ENCODE data around the gene GPHN. TPM values are rescaled to one million over a fixed set of nuclear protein-coding genes. Genes with fewer than 3 reads are reported as not detected.
"Not testable (repeated sequence)": the region's sequence is repeated elsewhere in the genome, so short reads cannot be mapped to it uniquely, and the experiment has no call there.

GPHN gene
- total RNA-seq, 1 donor from 2014 or later, result 33.9 TPM

DNA sequence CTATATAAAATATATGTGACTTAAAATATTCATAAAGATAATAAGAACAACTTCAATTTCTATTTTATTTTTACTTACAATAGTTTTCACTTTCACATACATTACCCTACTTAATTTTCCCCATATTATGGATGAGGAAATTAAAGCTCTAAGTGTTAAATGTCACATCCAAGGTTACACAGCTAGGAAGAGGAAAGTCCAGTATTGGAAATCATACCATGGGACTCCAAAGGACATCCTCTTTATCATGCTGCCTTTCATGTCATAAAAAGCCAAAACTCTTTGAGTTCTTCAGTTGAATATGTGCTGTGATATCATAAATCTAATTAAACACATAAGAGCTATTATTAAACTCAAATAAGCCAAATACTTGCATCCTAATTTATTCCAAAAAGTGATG lies 508.9 kb downstream of the GPHN start:
- intact Hi-C loops (cut with micrococcal nuclease), result no loop called here
- H3K4me1 Mint-ChIP-seq (ENCODE audit: low read depth), result peaks cover 4% of the 10 kb centered on the region
- H3K27ac Mint-ChIP-seq, result no peak overlapping the region
- H3K9me3 Mint-ChIP-seq, result no peaks in the 10 kb centered on the region
- H3K4me3 Mint-ChIP-seq (ENCODE audit: low read depth), result no peak overlapping the region
- H3K27me3 Mint-ChIP-seq (ENCODE audit: low read depth), result no peaks in the 10 kb centered on the region
- no peak for DNase-seq (ENCODE audit: low spot score)
- no peaks in the 10 kb centered on the region for H3K36me3 Mint-ChIP-seq (ENCODE audit: low read depth)

- H3K4me3 Mint-ChIP-seq (ENCODE audit: low read depth), result no peak overlapping the region
- no peaks in the 10 kb centered on the region for H3K9me3 Mint-ChIP-seq
- intact Hi-C loops (cut with micrococcal nuclease), result no loop called here
- H3K4me1 Mint-ChIP-seq (ENCODE audit: low read depth), result peaks cover 4% of the 10 kb centered on the region
- no peak overlapping the region for H3K27ac Mint-ChIP-seq
- no peaks in the 10 kb centered on the region for H3K36me3 Mint-ChIP-seq (ENCODE audit: low read depth)
- no peak for DNase-seq (ENCODE audit: low spot score)
- no peaks in the 10 kb centered on the region for H3K27me3 Mint-ChIP-seq (ENCODE audit: low read depth)
Measured at GRCh38 chr14:67018720-67019119, 510.8 kb downstream of the GPHN start.

DNA sequence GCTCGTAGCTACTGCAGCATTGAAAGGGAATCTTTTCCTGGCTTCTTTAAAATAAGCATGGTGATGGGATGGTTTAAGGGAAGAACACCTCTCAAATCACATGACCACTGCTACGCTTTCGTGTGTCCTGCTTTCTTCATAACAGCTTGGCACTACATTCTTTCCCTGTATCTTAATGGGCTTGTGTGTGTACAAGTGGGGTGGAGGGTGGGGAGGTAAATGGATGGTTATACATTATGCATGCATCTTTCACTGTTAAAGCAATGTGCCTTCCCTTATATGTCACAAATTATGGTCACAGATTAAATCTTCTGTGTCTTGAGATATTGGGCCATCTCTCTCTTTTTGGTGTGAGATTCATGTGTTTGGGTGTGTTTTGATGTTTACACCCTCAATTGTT lies 511.8 kb downstream of the GPHN start:
- Mint-ChIP-seq H3K27ac (no peak overlapping the region), H3K4me3 (ENCODE audit: low read depth) (no peak overlapping the region), H3K4me1 (ENCODE audit: low read depth) (peaks cover 4% of the 10 kb centered on the region), H3K36me3 (ENCODE audit: low read depth) (peaks cover 3% of the 10 kb centered on the region), H3K27me3 (ENCODE audit: low read depth) (no peaks in the 10 kb centered on the region), H3K9me3 (peaks cover 6% of the 10 kb centered on the region)
- intact Hi-C loops (cut with micrococcal nuclease), result no loop called here
- DNase-seq (ENCODE audit: low spot score), result no peak

DNA sequence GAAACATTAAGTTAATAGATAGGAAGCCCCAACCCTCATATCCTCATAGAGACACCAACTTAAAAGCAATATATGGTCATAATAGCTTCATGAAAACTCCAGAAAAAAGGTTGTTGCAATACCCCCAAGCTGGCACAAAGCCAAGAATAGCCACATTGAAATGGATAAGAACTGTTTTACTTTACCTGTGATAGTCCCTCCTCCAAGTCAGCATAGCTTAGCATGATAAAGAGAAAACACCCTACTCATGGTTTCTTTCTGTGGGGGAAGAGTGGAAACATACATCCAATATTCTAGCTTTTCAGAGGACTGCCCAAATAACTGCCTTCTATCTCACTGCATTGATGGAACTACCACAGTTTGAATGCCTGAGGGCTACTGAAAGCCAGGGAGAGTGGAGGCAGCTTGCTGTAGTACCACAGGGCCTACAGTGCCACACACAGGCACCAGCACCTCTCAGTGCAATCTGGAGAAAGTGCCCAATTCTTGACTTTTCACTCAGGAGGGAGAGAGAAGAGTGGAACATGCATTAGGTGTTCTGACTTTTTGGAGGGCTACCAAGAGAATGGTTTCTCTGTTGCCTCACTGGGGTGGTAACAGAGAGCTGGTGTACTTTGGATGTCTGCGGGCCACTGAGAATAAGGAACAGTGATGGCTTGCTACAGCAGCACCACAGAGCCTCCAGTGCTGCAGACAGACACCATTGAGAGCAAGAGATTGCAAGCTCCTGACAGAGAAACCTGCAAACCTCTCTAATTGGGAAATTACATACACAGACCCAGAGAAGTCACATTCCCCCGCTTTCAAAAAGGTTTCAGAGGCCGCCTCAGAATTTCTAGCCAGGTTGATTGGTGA lies 524.2 kb downstream of the GPHN start:
- Mint-ChIP-seq H3K9me3 (peaks cover 7% of the 10 kb centered on the region), H3K27ac (no peak overlapping the region), H3K27me3 (ENCODE audit: low read depth) (no peaks in the 10 kb centered on the region), H3K4me1 (ENCODE audit: low read depth) (no peaks in the 10 kb centered on the region), H3K4me3 (ENCODE audit: low read depth) (no peak overlapping the region), H3K36me3 (ENCODE audit: low read depth) (peaks cover 4% of the 10 kb centered on the region)
- DNase-seq (ENCODE audit: low spot score), result no peak
- intact Hi-C loops (cut with micrococcal nuclease), result no loop called here

DNA sequence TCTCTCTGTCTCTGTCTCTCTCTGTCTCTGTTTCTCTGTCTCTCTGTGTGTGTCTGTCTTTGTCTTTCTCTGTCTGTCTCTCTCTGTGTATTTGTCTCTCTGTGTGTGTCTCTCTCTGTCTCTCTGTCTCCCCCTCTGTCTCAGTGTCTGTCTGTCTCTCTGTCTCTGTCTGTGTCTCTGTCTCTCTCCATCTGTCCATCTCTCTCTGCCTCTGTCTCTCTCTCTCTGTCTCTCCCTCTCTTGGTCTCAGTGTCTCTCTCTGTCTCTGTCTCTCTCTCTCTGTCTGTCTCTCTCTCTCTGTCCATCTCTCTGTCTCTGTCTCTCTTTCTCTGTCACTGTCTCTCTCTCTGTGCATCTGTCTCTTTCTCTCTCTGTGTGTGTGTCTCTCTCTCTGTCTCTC lies 537.5 kb downstream of the GPHN start:
- Mint-ChIP-seq H3K4me1 (ENCODE audit: low read depth) (no peaks in the 10 kb centered on the region), H3K4me3 (ENCODE audit: low read depth) (no peak overlapping the region)
- intact Hi-C loops (cut with micrococcal nuclease), result no loop called here

GRCh38 chr14:67050896-67051295 lies 542.9 kb downstream of the GPHN start:
- intact Hi-C loops (cut with micrococcal nuclease), result no loop called here
- peaks cover 25% of the 10 kb centered on the region for H3K9me3 Mint-ChIP-seq
- no peak for DNase-seq (ENCODE audit: low spot score)

More for the DNA sequence above, 537.5 kb downstream of the GPHN start:
- H3K27ac Mint-ChIP-seq, result no peak overlapping the region
- no peak for DNase-seq (ENCODE audit: low spot score)
- H3K27me3 Mint-ChIP-seq (ENCODE audit: low read depth), result no peaks in the 10 kb centered on the region
- peaks cover 3% of the 10 kb centered on the region for H3K36me3 Mint-ChIP-seq (ENCODE audit: low read depth)
- H3K9me3 Mint-ChIP-seq, result peaks cover 9% of the 10 kb centered on the region

DNA sequence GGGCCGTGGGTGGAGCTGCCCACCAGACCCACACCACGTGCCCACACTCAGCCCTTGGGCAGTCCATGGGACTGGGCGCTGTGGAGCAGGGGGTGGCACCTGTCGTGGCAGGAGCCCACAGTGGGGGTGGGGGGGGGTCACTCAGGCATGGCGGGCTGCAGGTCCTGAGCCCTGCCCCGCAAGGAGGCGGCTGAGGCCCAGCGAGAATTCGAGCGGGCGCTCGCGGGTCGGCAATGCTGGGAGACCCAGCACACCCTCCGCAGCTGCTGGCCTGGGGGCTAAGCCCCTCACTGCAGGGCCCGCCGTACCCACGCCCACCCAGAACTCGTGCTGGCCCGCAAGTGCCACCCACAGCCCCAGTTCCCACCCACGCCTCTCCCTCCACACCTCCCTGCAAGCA lies 548.7 kb downstream of the GPHN start:
- Mint-ChIP-seq H3K9me3 (peaks cover 16% of the 10 kb centered on the region), H3K4me1 (ENCODE audit: low read depth) (no peaks in the 10 kb centered on the region), H3K4me3 (ENCODE audit: low read depth) (no peak overlapping the region), H3K27ac (no peak overlapping the region), H3K36me3 (ENCODE audit: low read depth) (peaks cover 3% of the 10 kb centered on the region), H3K27me3 (ENCODE audit: low read depth) (no peaks in the 10 kb centered on the region)
- DNase-seq (ENCODE audit: low spot score), result no peak
- intact Hi-C loops (cut with micrococcal nuclease), result no loop called here

More at GRCh38 chr14:67050896-67051295, 542.9 kb downstream of the GPHN start:
- Mint-ChIP-seq H3K4me1 (ENCODE audit: low read depth) (no peaks in the 10 kb centered on the region), H3K4me3 (ENCODE audit: low read depth) (no peak overlapping the region), H3K36me3 (ENCODE audit: low read depth) (peaks cover 5% of the 10 kb centered on the region), H3K27ac (no peak overlapping the region), H3K27me3 (ENCODE audit: low read depth) (no peaks in the 10 kb centered on the region)

DNA sequence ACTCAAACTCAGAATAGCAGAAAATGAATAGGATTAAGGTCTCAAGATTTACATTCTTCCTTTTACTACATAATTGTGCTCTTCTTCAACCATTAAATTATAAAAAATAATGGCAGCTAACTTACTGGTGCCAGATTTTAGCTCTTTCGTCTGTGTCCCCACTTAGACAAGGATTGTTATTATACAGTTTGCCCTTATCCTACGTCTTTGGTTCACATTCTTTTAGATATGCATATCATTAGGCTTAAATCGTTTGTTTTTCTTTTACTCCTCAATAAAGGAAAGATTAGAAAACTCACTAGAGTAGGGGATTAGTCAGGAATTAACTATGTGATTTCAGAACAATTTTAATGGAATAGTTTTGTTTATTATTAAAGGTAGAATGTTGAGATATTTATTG lies 551.6 kb downstream of the GPHN start:
- intact Hi-C loops (cut with micrococcal nuclease), result no loop called here
- no peak for DNase-seq (ENCODE audit: low spot score)
- H3K27me3 Mint-ChIP-seq (ENCODE audit: low read depth), result no peaks in the 10 kb centered on the region
- H3K36me3 Mint-ChIP-seq (ENCODE audit: low read depth), result peaks cover 6% of the 10 kb centered on the region
- peaks cover 5% of the 10 kb centered on the region for H3K9me3 Mint-ChIP-seq
- H3K4me3 Mint-ChIP-seq (ENCODE audit: low read depth), result no peak overlapping the region
- no peaks in the 10 kb centered on the region for H3K4me1 Mint-ChIP-seq (ENCODE audit: low read depth)
- no peak overlapping the region for H3K27ac Mint-ChIP-seq

- H3K27ac Mint-ChIP-seq, result no peak overlapping the region
- H3K9me3 Mint-ChIP-seq, result peaks cover 9% of the 10 kb centered on the region
- no peaks in the 10 kb centered on the region for H3K27me3 Mint-ChIP-seq (ENCODE audit: low read depth)
- H3K36me3 Mint-ChIP-seq (ENCODE audit: low read depth), result peaks cover 6% of the 10 kb centered on the region
- intact Hi-C loops (cut with micrococcal nuclease), result no loop called here
- H3K4me3 Mint-ChIP-seq (ENCODE audit: low read depth), result no peak overlapping the region
- no peak for DNase-seq (ENCODE audit: low spot score)
- H3K4me1 Mint-ChIP-seq (ENCODE audit: low read depth), result no peaks in the 10 kb centered on the region
Measured at GRCh38 chr14:67060546-67060945, 552.6 kb downstream of the GPHN start.

DNA sequence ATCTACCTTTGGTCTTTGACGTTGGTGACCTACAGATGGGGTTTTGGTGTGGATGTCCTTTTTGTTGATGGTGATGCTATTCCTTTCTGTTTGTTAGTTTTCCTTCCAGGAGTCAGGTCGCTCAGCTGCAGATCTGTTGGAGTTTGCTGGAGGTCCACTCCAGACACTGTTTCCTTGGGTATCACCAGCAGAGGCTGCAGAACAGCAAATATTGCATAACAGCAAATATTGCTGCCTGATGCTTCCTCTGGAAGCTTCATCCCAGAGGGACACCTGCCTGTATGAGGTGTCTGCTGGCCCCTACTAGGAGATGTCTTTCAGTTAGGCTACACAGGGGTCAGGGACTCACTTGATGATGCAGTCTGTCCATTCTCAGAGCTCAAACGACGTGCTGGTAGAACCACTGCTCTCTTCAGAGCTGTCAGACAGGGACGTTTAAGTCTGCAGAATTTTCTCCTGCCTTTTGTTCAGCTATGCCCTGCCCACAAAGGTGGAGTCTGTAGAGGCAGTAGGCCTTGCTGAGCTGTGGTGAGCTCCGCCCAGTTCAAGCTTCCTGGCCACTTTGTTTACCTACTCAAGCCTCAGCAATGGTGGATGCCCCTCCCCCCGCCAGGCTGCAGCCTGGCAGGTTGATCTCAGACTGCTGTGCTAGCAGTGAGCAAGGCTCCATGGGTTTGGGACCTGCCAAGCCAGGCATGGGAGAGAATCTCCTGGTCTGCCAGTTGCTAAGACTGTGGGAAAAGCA lies 559.3 kb downstream of the GPHN start:
- intact Hi-C loops (cut with micrococcal nuclease); H3K27me3 Mint-ChIP-seq (ENCODE audit: low read depth); H3K4me3 Mint-ChIP-seq (ENCODE audit: low read depth); H3K36me3 Mint-ChIP-seq (ENCODE audit: low read depth); H3K27ac Mint-ChIP-seq; H3K4me1 Mint-ChIP-seq (ENCODE audit: low read depth): not testable (repeated sequence)
- peaks cover 15% of the 10 kb centered on the region for H3K9me3 Mint-ChIP-seq
- DNase-seq (ENCODE audit: low spot score), result peak; percentile 13

- peaks cover 15% of the 10 kb centered on the region for H3K9me3 Mint-ChIP-seq
- intact Hi-C loops (cut with micrococcal nuclease), result no loop called here
Measured at GRCh38 chr14:67068251-67068650, 560.3 kb downstream of the GPHN start.

GRCh38 chr14:67071506-67071905 lies 563.6 kb downstream of the GPHN start:
- no peaks in the 10 kb centered on the region for H3K27me3 Mint-ChIP-seq (ENCODE audit: low read depth)
- no peak for DNase-seq (ENCODE audit: low spot score)
- no peak overlapping the region for H3K27ac Mint-ChIP-seq
- intact Hi-C loops (cut with micrococcal nuclease), result no loop called here
- peaks cover 5% of the 10 kb centered on the region for H3K9me3 Mint-ChIP-seq
- no peaks in the 10 kb centered on the region for H3K4me1 Mint-ChIP-seq (ENCODE audit: low read depth)
- H3K4me3 Mint-ChIP-seq (ENCODE audit: low read depth), result no peak overlapping the region
- H3K36me3 Mint-ChIP-seq (ENCODE audit: low read depth), result no peaks in the 10 kb centered on the region

More at GRCh38 chr14:67068251-67068650, 560.3 kb downstream of the GPHN start:
- Mint-ChIP-seq H3K4me3 (ENCODE audit: low read depth) (no peak overlapping the region), H3K27me3 (ENCODE audit: low read depth) (no peaks in the 10 kb centered on the region), H3K36me3 (ENCODE audit: low read depth) (peaks cover 3% of the 10 kb centered on the region), H3K4me1 (ENCODE audit: low read depth) (no peaks in the 10 kb centered on the region), H3K27ac (no peak overlapping the region)
- DNase-seq (ENCODE audit: low spot score), result no peak

- H3K9me3 Mint-ChIP-seq, result peaks cover 8% of the 10 kb centered on the region
- no peaks in the 10 kb centered on the region for H3K4me1 Mint-ChIP-seq (ENCODE audit: low read depth)
- DNase-seq (ENCODE audit: low spot score), result no peak
- intact Hi-C loops (cut with micrococcal nuclease), result no loop called here
- no peaks in the 10 kb centered on the region for H3K36me3 Mint-ChIP-seq (ENCODE audit: low read depth)
- H3K4me3 Mint-ChIP-seq (ENCODE audit: low read depth), result no peak overlapping the region
- no peak overlapping the region for H3K27ac Mint-ChIP-seq
- no peaks in the 10 kb centered on the region for H3K27me3 Mint-ChIP-seq (ENCODE audit: low read depth)
Measured at GRCh38 chr14:67077921-67078320, 570.0 kb downstream of the GPHN start.

Data from activated T-helper 2 cell treated with anti-CD3 and anti-CD28 coated beads, Interferon-gamma antibody, Interleukin-2, Interleukin-4, amounts not matched to agents 10 μg/mL and 5 μg/mL and 100 μg/mL, durations not matched to agents 14 hours and 24 hours and 36 hours (primary cell).